HG02970 (cell line): ENCODE data around the gene RALA.
"Not testable (repeated sequence)": the region's sequence is repeated elsewhere in the genome, so short reads cannot be mapped to it uniquely, and the experiment has no call there.

Experiments used
- ATAC-seq: cut with Tn5 transposase; IDR thresholded peaks from one replicate; pipeline ENCODE4 v1.9.1; 2021; ENCODE audit warnings: mild to moderate bottlenecking, moderate library complexity, moderate number of reproducible peaks; ENCODE audit not compliant: unreplicated experiment, low FRiP score

Gene RALA

DNA sequence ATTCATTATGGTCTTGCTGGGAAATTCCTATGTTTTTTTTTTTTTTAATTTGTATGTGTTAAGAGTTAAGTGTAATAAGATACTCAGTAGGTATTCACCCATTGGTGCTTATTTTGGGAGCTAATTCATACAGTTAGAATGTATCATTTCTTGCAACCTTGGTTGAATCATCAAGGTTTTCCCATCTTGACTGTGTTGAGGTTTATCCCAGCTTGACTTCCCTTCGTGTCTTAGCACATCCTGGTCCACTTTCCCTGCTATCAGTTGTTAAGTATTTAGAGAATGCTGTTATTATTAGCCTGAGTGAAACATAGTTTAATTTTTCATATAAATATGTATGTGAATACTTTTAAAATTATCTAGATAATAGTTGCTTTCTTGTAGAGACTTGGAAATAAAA, 20.8 kb downstream of the RALA start:
- ATAC-seq: no peak

DNA sequence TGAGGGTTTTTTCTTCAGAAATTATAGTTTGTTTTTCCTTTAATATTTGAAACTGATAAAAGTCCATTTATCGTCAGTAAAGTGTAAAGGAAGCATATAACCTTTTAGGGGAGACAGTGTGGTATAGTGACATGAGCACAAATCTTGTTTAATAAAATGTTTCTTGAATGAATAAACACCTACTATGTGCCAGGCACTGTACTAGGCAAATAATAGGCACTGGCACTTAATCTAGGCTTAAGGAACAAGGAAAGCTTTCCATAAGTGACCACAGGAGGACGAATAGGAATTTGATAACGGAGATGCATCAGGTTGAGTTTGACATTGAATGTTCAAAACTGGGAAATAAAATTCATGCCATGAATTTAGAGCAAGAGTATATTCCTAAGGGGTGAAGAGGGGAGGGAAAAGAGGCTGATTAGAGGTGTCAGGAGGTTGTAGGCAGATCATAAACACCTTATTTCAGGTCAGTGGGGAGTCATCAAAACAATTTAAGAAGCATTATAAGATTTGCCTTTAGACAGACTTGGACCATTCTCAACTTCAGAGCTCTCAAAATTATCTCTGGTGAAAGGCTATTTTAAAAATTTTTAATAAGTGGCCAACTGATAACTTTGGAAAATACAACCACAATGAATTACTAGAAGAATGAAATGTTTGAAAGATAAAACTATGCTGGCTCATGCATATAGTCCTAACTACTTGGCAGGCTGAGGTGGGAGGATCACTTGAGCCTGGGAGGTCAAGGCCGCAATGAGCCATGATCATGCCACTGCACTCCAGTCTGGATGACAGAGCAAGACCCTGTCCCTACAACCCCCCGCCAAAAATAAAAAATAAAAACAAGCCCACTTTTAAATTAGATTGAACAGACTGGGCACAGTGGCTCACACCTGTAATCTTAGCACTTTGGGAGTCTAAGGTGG, 22.4 kb downstream of the RALA start:
- ATAC-seq: no peak

DNA sequence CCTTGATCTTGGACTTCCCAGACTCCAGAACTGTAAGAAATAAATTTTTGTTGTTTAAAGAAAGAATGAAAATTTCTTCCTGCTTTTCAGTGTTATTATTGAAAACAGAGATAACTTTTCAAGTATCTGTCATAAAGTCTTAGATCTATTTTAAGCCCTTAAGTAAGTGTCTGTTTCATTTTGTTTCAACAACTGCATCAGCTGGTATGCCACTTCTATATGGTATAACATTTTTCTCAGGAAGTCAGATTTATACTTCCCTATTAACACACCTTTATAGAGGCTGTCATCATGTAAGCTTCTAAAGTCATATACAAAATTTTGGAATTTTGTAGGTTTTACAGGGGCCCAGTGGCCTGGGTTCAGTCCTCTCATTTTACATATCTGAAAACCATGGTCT, 24.4 kb downstream of the RALA start:
- no peak for ATAC-seq

DNA sequence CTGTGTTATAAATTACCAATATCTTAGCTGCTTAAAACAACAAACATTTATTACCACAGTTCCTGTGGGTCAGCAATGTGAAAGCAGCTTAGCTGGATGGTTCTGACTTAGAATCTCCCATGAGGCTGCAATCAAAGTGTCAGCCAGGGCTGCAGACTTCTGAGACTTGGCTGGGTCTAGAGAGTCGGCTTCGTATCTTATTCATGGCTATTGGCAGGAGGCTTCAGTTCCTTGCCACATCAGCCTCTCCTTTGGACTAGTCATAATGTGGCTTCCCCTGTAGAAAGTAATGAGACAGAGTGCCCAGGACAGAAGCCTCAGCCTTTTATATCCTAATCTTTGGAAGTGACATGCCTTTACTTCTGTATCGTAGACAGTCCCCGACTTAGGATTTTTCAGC, 27.3 kb downstream of the RALA start:
- ATAC-seq: no peak

DNA sequence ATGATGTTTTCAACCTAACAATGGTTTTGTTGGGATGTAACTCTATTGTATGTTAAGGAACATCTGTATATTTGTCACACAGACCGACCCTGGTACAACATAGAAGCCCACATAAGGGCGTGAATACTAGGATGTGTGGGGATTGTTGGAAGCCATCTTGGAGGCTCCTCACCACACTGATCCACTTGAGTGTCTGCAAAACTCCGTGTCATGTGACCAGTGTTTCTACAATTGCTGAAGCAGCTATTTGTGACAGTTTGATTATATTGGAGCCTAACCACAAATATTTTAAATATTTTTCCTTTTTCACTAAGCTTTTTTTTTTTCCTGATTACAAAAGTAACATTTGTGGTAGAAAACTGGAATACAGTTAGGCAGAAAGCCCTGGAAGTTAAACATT, 27.9 kb downstream of the RALA start:
- no peak for ATAC-seq

DNA sequence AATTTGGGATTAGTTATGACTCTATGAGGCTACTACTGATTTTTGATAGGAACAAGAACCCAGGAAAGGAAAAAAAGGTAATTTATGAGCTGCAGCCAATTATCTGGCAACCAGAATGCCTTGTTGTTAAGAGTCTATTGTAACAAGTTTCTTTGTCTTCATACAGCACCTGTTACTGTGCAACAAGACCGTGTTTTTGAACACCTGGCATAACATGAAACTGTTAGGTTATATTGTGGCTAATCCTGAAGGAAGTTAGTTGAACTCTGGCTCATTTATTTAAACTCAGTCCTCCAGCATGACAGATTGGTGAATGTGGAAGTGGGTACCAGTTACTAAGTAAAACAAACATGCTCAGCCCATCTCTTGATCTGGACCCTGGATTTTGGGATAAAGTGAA, 33.0 kb downstream of the RALA start:
- ATAC-seq: no peak

DNA sequence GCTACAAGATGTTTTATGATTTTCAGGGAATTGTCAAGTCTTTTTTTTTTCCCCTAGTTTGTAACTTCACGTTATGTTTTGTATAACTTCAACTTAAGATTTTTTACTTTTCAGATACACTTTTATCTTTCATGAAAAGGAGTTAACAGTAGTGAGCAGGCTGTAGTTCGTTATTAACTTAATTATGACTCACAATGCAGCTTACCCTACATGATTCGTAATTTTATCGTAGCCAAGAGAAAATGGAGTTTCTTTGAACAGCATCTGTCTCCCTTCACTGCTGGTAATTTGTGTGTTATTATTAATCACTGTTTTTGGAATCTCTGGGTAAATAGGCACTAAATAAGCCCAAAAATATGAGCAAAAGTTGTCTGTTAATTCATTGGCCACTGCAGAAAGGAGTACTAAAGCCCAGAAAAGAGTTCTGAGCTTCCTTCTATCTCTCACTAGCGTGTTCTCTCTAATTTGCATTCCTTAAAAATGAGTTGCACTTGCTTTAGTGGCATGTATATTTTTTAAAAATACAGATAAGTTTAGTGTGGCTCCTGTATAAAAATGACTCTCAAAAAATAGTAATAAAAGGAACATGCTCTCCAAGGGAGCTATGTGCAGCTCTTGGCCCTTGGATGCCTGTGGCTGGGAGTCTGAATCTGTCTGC, 36.1 kb downstream of the RALA start:
- ATAC-seq: no peak

DNA sequence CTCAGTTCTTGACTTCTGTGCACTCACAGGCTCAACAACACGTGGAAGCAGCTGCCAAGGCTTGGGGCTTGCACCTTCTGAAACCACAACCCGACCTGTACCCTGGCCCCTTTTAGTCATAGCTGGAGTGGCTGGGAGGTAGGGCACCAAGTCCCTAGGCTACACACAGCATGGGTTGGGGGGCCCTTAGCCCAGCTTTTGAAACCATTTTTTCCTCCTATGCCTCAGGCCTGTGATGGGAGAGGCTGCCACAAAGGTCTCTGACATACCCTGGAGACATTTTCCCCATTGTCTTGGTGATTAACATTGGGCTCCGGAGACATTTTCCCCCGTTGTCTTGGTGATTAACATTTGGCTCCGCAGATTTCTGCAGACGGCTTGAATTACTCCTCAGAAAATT, 38.6 kb downstream of the RALA start:
- no peak for ATAC-seq

DNA sequence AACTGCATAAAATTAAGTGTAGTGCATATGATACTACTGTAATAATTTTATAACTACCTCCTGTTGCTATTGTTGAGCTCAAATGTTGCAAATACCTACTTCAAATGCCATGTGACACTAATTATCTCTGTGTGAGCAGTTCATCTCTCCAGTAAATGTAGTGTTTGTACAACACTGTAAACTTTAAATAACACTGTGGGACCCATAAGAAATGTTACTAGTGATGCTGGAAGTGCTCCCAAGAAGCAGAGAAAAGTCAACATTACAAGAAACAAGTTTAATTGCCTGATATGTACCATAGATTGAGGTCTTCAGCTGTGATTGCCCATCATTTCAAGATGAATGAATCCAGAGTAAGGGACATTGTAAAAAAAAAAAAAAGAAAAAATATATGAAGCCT, 39.9 kb downstream of the RALA start:
- no peak for ATAC-seq

DNA sequence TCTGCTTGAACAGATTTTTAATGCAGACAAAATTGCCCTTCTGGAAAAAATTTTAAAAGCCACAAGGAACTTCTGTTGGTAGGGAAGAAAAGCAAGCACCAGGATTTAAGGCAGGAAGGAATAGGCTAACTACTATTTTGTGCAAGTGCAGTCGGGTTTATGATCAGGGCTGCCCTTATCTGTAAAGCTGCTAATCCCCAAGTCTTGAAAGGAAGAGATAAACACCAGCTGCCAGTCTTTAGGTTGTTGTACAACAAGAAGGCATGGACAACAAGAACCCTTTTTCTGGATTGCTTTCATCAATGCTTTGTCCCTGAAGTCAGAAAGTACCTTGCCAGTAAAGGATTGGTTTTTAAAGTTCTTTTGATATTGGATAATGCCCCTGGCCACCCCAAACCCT, 40.7 kb downstream of the RALA start:
- ATAC-seq: no peak

DNA sequence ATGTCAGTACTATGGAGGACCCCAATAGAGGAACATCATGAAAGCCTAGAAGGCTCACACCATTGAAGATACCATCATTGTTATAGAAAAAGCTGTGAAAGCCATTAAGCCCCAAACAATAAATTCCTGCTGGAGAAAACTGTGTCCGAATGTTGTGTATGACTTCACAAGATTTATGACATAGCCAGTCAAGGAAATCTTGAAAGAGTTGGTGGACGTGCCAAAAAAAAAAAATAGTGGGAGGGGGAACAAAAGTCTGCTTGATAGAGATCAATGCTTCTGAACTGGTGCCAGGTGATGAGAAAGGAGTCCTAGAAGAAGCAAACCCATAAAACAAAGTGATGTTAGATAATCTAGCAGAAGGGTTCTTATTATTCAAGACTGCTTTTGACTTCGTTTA, 41.2 kb downstream of the RALA start:
- no peak for ATAC-seq

DNA sequence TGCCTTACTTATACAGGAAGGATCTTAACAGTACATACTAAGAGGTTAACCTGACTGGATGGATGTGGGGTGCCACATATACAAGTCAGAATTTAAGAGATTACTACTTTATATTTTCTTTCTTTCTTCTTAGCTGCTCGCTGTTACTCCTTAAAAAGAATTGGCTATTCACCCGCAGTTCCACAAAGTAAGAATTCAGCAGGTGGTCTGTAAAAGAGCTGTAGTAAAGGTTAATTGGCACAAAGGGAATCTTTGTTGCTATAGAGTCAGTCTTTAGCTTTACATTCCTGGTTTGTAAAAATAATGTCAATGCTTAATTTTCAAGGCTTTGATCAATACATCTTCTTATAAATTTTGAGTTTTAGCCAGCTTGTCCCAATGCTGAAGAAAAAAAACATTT, 43.2 kb downstream of the RALA start:
- ATAC-seq: no peak

DNA sequence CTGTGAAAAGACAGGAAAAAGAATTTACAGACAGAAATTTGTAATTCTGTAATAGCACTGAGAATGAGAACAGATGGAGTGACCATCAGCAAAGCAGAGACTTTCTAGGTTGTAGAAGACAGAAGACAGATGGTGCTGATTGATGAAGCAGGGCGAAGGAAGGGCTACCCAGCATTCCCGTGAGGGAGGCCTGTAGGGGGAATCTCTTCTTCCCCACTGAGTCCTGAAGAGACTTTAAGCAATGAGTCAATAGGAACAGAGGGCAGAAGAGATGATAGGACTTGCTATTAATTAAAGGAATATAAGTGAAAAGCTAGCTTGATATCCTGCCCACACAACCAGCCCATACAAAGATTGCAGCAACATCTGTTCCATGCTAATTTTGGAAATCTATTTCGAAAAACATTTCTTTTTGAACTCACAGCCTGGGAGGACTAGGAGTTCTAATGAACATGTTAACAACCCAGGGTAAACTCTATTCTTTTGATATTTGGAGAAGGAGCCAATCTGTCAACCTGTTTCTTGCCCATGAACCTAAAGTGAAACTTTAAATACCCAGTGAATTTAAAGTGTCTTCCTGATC, 44.1 kb downstream of the RALA start:
- no peak for ATAC-seq

DNA sequence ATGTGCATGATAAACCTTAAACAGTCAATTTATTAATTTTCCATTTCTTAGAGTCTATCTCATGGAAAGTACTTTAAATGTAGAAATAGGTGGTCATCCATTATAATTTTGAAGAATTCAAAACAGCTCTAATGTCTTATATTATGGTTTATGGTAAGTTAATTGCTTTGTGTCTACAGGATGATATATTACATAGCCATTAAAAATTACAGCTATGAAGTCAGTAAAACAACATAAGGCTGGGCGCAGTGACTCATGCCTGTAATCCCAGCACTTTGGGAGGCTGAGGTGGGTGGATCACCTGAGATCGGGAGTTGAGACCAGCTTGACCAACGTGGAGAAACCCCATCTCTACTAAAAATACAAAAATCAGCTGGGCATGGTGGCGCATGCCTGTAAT, 44.9 kb downstream of the RALA start:
- ATAC-seq: not testable (repeated sequence)

DNA sequence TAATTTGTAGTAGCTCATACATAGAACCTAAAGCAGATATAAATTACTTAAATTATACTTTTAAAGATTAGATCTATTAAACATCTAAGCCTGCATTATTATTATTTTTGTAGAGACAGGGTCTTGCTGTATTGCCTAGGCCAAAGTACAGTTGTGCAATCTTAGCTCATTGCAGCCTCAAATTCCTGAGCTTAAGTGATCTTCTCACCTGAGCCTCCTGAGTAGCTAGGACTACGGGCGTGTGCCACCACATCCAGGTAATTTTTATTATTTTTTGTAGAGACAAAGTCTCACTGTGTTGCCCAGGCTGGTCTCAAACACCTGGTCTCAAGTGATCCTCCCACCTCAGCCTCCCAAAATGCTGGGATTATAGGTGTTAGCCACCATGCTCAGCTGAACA, 46.7 kb downstream of the RALA start:
- no peak for ATAC-seq

DNA sequence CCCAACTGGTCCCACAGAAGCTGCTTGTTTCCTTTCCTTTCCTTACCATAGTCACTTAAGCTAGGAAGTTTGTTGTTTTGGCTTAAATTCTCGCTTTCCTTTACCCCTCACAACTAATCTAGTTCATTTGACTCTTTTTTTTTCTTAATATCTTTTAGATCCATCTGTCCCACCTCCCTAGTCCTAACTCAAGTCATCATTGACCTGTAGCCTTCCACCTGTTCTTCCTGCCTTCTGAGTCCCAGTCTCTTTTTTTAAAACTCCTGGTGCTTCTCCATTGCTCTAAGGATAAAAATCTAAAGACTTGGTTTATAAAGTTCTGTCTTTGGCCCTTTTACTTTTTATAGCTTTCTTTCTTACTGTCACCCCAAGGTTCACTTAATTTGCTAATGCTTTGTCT, 47.6 kb downstream of the RALA start:
- ATAC-seq: no peak

DNA sequence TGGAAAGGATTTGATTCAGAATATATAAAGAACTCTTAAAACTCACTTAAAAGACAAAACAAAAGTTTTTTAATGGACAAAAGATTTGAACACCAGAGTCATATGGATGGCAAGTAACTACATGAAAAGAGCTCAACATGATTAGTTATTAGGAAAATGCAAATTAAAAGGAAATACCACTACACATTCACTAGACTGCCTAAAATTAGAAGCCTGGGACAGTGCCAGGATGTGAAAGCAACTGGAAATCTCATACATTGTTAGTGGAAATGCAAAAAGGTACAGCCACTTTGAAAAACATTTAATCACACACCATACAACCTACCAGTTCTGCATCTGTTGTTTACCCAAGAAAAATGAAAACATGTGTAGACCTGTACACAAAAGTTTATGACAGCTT, 48.8 kb downstream of the RALA start:
- no peak for ATAC-seq

DNA sequence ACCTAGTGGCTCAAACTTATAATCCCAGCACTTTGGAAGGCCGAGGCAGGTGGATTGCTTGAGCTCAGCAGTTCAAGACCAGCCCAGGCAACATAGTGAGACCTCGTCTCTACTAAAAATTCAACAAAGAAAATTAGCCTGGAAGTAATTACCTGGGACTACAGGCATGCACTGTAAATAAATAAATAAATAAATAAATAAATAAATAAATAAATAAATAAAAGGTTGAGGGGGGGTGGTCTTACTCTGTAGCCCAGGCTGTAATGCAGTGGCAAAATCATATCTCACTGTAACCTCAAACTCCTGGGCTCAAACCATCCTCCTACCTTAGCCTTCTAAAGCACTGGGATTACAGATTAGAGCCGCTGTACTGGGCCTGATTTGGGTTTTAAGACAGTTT, 50.5 kb downstream of the RALA start:
- no peak for ATAC-seq

DNA sequence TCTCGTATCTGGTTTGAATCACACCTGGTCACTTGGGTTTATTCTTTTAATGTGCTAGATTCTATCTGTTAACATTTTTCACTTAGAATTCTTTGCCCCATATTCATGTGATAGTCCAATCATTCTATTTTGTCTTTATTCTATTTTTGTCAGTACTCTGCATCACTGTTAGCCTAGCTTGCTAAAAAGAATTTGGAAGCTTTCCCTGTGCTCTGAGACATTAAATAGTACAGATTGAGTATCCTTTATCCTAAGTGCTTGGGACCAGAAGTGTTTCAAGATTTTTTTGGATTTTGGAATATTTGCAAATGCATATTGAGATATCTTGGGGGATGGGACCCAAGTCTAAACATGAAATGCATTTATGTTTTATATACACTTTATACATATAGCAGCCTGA, 51.0 kb downstream of the RALA start:
- ATAC-seq: no peak

DNA sequence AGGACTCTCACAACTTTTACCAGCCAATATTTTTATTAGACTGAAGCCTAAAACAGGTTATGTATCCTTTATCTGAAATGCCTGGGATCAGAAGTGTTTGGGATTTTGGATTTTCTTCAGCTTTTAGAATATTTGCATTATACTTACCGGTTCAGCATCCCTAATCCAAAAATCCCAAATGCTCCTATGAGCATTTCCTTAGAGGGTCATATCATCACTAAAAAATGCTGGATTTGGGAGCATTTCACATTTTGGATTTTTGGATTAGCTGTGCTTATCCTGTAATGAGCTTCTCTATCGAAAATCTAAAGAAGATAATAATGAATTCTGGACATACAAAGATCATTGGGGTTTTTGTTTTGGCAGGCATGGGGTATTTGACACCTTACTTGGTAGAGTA, 53.0 kb downstream of the RALA start:
- ATAC-seq: no peak

DNA sequence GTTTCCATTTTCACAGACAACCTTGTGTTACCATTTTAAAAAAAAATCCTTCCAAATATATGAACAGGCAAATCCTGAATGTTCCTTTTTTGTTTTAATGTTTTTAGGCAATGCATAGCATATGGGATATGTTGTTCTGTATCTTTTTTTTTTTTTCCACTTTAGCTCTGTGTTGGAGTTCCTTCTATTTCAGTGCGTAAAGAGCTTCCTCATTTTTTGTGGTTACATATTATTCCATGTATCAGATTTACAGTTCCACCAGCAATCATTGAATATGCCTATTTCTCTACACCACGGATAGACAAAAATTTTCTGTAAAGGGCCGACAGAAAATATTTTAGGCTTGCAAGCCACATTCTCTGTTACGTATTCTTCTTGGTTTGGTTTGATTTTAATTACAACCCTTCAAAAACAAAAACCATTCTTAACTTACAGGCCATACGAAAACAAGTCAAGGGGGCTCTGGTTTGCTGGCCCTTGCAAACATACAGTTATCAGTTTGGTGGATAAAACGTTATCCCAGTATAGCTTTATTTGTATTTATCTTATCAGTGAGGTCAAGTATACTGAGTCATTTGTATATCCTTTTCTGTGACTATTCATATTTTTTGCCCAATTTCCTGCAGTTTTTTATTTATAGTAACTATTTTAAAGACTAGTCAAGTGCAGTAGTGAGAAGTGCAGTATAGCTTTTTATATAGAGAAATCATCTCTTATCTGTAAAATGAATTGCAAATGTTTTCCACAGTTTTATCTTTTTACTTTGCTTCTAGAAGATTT, 55.7 kb downstream of the RALA start:
- no peak for ATAC-seq
